ENCODE data around the gene HOMER2.
"Not testable (repeated sequence)": the region's sequence is repeated elsewhere in the genome, so short reads cannot be mapped to it uniquely, and the experiment has no call there.

Gene HOMER2

GRCh38 chr15:82944056-82944455, 8.5 kb downstream of the HOMER2 start:
- no CpG with 5 or more reads among the region's 5 CpGs for WGBS, 2 donors (ENCODE audit: extremely low coverage in 2 of 2, insufficient read length in 2 of 2, insufficient replicate concordance in 1 of 2)
- Histone ChIP-seq H2BK5ac (ENCODE audit: low read length) (no peak overlapping the region), H3K27me3 (ENCODE audit: control insufficient read depth in 3 of 3, insufficient read depth in 3 of 3, low read depth in 1 of 3, low read length in 3 of 3) (no peaks in the 10 kb centered on the region), H3K4ac (ENCODE audit: low read length) (no peak overlapping the region), H3K4me2 (ENCODE audit: insufficient read depth, low read length, poor library complexity, severe bottlenecking) (no peak overlapping the region), H3K4me1 (ENCODE audit: control insufficient read depth in 2 of 2, insufficient read depth in 1 of 2, low read depth in 1 of 2, low read length in 2 of 2) (peaks cover 0 to 2% of the 10 kb centered on the region in 2 donors), H3K9ac (ENCODE audit: low read depth, low read length, poor library complexity) (no peak overlapping the region), H3K18ac (ENCODE audit: low read length) (no peak overlapping the region), H2BK15ac (ENCODE audit: low read length) (no peak overlapping the region), H3K79me1 (ENCODE audit: low read depth, low read length) (no peaks in the 10 kb centered on the region), H2BK120ac (ENCODE audit: low read depth, low read length) (no peak overlapping the region), H3K23ac (ENCODE audit: low read depth, low read length, poor library complexity) (no peak overlapping the region), H2AFZ (ENCODE audit: low read length) (no peak overlapping the region), H3K14ac (ENCODE audit: low read length) (no peak overlapping the region), H3K27ac (replicated peaks; ENCODE audit: low read length) (no peak overlapping the region), H2AK5ac (ENCODE audit: low read depth, low read length) (no peak overlapping the region), H4K8ac (ENCODE audit: low read depth, low read length) (no peak overlapping the region), H4K91ac (ENCODE audit: low read depth, low read length, poor library complexity) (no peak overlapping the region), H2BK12ac (ENCODE audit: low read length) (no peak overlapping the region), H3K36me3 (replicated peaks in 1 of 2; ENCODE audit: control insufficient read depth in 2 of 2, insufficient read depth in 2 of 2, low read length in 2 of 2) (no peaks in the 10 kb centered on the region), H3K9me3 (replicated peaks in 1 of 2; ENCODE audit: control insufficient read depth in 2 of 2, insufficient read depth in 1 of 2, low read depth in 1 of 2, low read length in 2 of 2) (no peaks in the 10 kb centered on the region), H3K4me3 (ENCODE audit: low read length in 2 of 2) (no peak overlapping the region)
- no peak for DNase-seq (ENCODE audit: low spot score)

- no peak overlapping the region for H2BK5ac ChIP-seq (ENCODE audit: low read length)
- H3K4me2 ChIP-seq (ENCODE audit: insufficient read depth, low read length, poor library complexity, severe bottlenecking) = no peak overlapping the region
- no peak overlapping the region for H2AFZ ChIP-seq (ENCODE audit: low read length)
- no peak overlapping the region for H2AK5ac ChIP-seq (ENCODE audit: low read depth, low read length)
- no peak overlapping the region for H3K27ac ChIP-seq (replicated peaks; ENCODE audit: low read length)
- H3K9me3 ChIP-seq (replicated peaks in 1 of 2; ENCODE audit: control insufficient read depth in 2 of 2, insufficient read depth in 1 of 2, low read depth in 1 of 2, low read length in 2 of 2) = no peaks in the 10 kb centered on the region
- no peak overlapping the region for H2BK12ac ChIP-seq (ENCODE audit: low read length)
- H3K4ac ChIP-seq (ENCODE audit: low read length) = no peak overlapping the region
- DNase-seq (ENCODE audit: low spot score) = no peak
- peaks cover 0 to 2% of the 10 kb centered on the region in 2 donors for H3K4me1 ChIP-seq (ENCODE audit: control insufficient read depth in 2 of 2, insufficient read depth in 1 of 2, low read depth in 1 of 2, low read length in 2 of 2)
- no peak overlapping the region for H4K91ac ChIP-seq (ENCODE audit: low read depth, low read length, poor library complexity)
- H3K14ac ChIP-seq (ENCODE audit: low read length) = no peak overlapping the region
- no peak overlapping the region for H3K18ac ChIP-seq (ENCODE audit: low read length)
- H3K27me3 ChIP-seq (ENCODE audit: control insufficient read depth in 3 of 3, insufficient read depth in 3 of 3, low read depth in 1 of 3, low read length in 3 of 3) = no peaks in the 10 kb centered on the region
- H2BK120ac ChIP-seq (ENCODE audit: low read depth, low read length) = no peak overlapping the region
- H3K4me3 ChIP-seq (ENCODE audit: low read length in 2 of 2) = no peak overlapping the region
- no peak overlapping the region for H3K23ac ChIP-seq (ENCODE audit: low read depth, low read length, poor library complexity)
- H3K9ac ChIP-seq (ENCODE audit: low read depth, low read length, poor library complexity) = no peak overlapping the region
- H3K36me3 ChIP-seq (replicated peaks in 1 of 2; ENCODE audit: control insufficient read depth in 2 of 2, insufficient read depth in 2 of 2, low read length in 2 of 2) = no peaks in the 10 kb centered on the region
- no CpG with 5 or more reads among the region's 3 CpGs for WGBS, 2 donors (ENCODE audit: extremely low coverage in 2 of 2, insufficient read length in 2 of 2, insufficient replicate concordance in 1 of 2)
- H4K8ac ChIP-seq (ENCODE audit: low read depth, low read length) = no peak overlapping the region
- H2BK15ac ChIP-seq (ENCODE audit: low read length) = no peak overlapping the region
- H3K79me1 ChIP-seq (ENCODE audit: low read depth, low read length) = no peaks in the 10 kb centered on the region
Observed at GRCh38 chr15:82943176-82943575, 9.3 kb downstream of the HOMER2 start.

- no peaks in the 10 kb centered on the region for H3K36me3 ChIP-seq (replicated peaks in 1 of 2; ENCODE audit: control insufficient read depth in 2 of 2, insufficient read depth in 2 of 2, low read length in 2 of 2)
- no peak overlapping the region for H2AFZ ChIP-seq (ENCODE audit: low read length)
- H3K4ac ChIP-seq (ENCODE audit: low read length) = no peak overlapping the region
- no peak overlapping the region for H3K18ac ChIP-seq (ENCODE audit: low read length)
- no peak overlapping the region for H2BK5ac ChIP-seq (ENCODE audit: low read length)
- no peaks in the 10 kb centered on the region for H3K79me1 ChIP-seq (ENCODE audit: low read depth, low read length)
- H2BK120ac ChIP-seq (ENCODE audit: low read depth, low read length) = no peak overlapping the region
- H4K8ac ChIP-seq (ENCODE audit: low read depth, low read length) = no peak overlapping the region
- H2BK12ac ChIP-seq (ENCODE audit: low read length) = no peak overlapping the region
- H3K14ac ChIP-seq (ENCODE audit: low read length) = no peak overlapping the region
- H3K27me3 ChIP-seq (ENCODE audit: control insufficient read depth in 3 of 3, insufficient read depth in 3 of 3, low read depth in 1 of 3, low read length in 3 of 3) = no peaks in the 10 kb centered on the region
- H3K4me1 ChIP-seq (ENCODE audit: control insufficient read depth in 2 of 2, insufficient read depth in 1 of 2, low read depth in 1 of 2, low read length in 2 of 2) = peaks cover 0 to 2% of the 10 kb centered on the region in 2 donors
- no peak overlapping the region for H3K4me2 ChIP-seq (ENCODE audit: insufficient read depth, low read length, poor library complexity, severe bottlenecking)
- H3K4me3 ChIP-seq (ENCODE audit: low read length in 2 of 2) = no peak overlapping the region
- H2AK5ac ChIP-seq (ENCODE audit: low read depth, low read length) = no peak overlapping the region
- no peak overlapping the region for H3K27ac ChIP-seq (replicated peaks; ENCODE audit: low read length)
- no peak for DNase-seq (ENCODE audit: low spot score)
- no peaks in the 10 kb centered on the region for H3K9me3 ChIP-seq (replicated peaks in 1 of 2; ENCODE audit: control insufficient read depth in 2 of 2, insufficient read depth in 1 of 2, low read depth in 1 of 2, low read length in 2 of 2)
- H3K23ac ChIP-seq (ENCODE audit: low read depth, low read length, poor library complexity) = no peak overlapping the region
- H2BK15ac ChIP-seq (ENCODE audit: low read length) = no peak overlapping the region
- H3K9ac ChIP-seq (ENCODE audit: low read depth, low read length, poor library complexity) = no peak overlapping the region
- H4K91ac ChIP-seq (ENCODE audit: low read depth, low read length, poor library complexity) = no peak overlapping the region
- no CpG with 5 or more reads among the region's 8 CpGs for WGBS, 2 donors (ENCODE audit: extremely low coverage in 2 of 2, insufficient read length in 2 of 2, insufficient replicate concordance in 1 of 2)
Observed at GRCh38 chr15:82942691-82943090, 9.8 kb downstream of the HOMER2 start.

GRCh38 chr15:82939678-82940077, 12.8 kb downstream of the HOMER2 start:
- not testable (repeated sequence) for H3K4ac ChIP-seq (ENCODE audit: low read length); H2BK15ac ChIP-seq (ENCODE audit: low read length); H3K4me2 ChIP-seq (ENCODE audit: insufficient read depth, low read length, poor library complexity, severe bottlenecking); H3K27me3 ChIP-seq (ENCODE audit: control insufficient read depth in 3 of 3, insufficient read depth in 3 of 3, low read depth in 1 of 3, low read length in 3 of 3); H3K36me3 ChIP-seq (replicated peaks in 1 of 2; ENCODE audit: control insufficient read depth in 2 of 2, insufficient read depth in 2 of 2, low read length in 2 of 2); H3K9ac ChIP-seq (ENCODE audit: low read depth, low read length, poor library complexity); H3K27ac ChIP-seq (replicated peaks; ENCODE audit: low read length); H3K18ac ChIP-seq (ENCODE audit: low read length); H2AK5ac ChIP-seq (ENCODE audit: low read depth, low read length); H3K23ac ChIP-seq (ENCODE audit: low read depth, low read length, poor library complexity); H3K14ac ChIP-seq (ENCODE audit: low read length); H4K91ac ChIP-seq (ENCODE audit: low read depth, low read length, poor library complexity); DNase-seq (ENCODE audit: low spot score); H2BK12ac ChIP-seq (ENCODE audit: low read length); H2BK120ac ChIP-seq (ENCODE audit: low read depth, low read length); H2AFZ ChIP-seq (ENCODE audit: low read length); H2BK5ac ChIP-seq (ENCODE audit: low read length); H3K79me1 ChIP-seq (ENCODE audit: low read depth, low read length); H3K9me3 ChIP-seq (replicated peaks in 1 of 2; ENCODE audit: control insufficient read depth in 2 of 2, insufficient read depth in 1 of 2, low read depth in 1 of 2, low read length in 2 of 2); H4K8ac ChIP-seq (ENCODE audit: low read depth, low read length); H3K4me1 ChIP-seq (ENCODE audit: control insufficient read depth in 2 of 2, insufficient read depth in 1 of 2, low read depth in 1 of 2, low read length in 2 of 2); H3K4me3 ChIP-seq (ENCODE audit: low read length in 2 of 2)
- WGBS, 2 donors (ENCODE audit: extremely low coverage in 2 of 2, insufficient read length in 2 of 2, insufficient replicate concordance in 1 of 2) = no CpG with 5 or more reads among the region's 6 CpGs

All from neuronal stem cell (in vitro differentiated cells).